ENCODE measurements around the gene MORF4L1.
"Not testable (repeated sequence)": the region's sequence is repeated elsewhere in the genome, so short reads cannot be mapped to it uniquely, and the experiment has no call there.

The MORF4L1 gene

DNA sequence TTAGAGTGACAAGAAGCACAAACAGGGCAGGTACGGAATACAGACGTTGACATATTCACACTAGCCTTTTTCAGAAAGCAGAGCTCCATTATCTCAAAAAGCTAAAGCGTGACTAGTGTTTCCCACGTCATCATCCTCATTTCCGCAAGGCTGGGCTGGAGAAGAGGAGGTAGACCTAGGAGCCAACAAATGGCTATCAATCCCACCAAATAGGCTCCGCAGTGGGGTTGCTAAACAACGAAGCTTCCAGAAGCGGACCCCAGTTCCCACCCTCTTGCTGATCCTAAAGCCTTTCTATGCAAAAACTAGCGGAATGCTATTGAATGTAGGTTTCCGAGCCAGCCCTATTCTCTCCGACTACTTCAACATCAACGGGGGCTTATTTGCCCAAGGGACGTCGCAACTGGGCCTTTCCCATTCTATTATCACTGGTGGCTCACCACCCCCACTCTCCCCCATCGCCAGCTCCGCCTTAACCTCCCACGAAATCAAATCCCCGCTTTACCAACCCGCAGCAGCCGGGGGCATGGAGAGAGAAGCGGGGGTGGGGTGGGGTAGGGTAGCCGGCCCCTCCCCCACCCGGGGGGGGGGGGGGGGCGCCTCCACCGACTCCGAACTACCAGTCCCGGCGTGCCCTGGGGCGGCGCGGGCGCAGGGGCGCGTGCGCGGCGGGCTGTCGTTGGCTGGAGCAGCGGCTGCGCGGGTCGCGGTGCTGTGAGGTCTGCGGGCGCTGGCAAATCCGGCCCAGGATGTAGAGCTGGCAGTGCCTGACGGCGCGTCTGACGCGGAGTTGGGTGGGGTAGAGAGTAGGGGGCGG lies at the start of gene MORF4L1:
TSS of gene MORF4L1 (plus strand) at position 736 of the 817 bp plus-strand sequence. CDS start 128 bp downstream, outside the sequence.
- peak; percentile 92 for DNase-seq

- DNase-seq, result no peak
These were observed 43.8 kb upstream of the MORF4L1 start for GRCh38 chr15:78828920-78829319.

- no peak for DNase-seq
These were observed 42.0 kb upstream of the MORF4L1 start for GRCh38 chr15:78830514-78831228.

DNA sequence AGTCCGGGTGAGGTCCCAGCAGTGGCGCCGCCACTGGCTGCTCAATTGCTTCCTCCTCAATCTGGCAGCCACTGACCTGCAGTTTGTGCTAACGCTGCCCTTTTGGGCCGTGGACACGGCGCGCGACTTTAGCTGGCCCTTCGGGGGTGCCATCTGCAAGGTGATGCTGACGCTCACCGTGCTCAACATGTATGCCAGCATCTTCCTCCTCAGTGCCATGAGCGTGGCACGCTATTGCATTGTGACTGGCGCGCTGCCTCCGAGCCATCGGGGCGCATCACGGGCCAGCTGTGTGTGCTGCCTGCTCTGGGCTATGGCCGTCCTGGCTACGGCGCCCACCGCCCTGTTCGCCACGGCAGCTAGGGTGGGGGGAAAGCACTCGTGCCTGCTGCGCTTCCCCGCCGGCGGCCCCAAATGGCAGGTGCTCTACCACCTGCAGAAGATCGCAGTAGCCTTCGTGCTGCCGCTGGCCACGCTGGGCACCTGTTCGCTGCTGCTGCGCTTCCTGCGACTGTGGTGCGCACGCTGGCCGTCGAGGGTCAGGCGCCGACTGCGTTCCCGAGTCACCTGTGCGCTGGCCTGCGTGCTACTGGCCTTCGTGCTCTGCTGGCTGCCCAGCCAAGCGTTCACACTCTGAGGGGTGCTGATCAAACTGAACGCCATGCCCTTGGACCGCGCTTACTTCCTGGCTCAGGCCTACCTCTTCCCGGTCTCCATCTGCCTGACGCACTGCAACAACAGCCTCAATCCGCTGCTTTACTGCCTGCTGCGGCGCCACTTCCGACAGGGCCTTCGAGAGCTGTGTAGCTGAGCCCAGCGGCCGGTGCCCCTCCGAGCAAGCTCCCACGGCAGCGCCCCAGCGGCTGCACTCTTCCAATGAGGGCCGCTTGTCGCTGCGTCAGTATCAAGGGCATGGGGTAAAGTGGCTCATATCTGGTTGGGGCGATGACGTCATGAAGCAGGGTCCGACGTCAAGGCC lies 41.2 kb upstream of the MORF4L1 start:
- no peak for DNase-seq

DNA sequence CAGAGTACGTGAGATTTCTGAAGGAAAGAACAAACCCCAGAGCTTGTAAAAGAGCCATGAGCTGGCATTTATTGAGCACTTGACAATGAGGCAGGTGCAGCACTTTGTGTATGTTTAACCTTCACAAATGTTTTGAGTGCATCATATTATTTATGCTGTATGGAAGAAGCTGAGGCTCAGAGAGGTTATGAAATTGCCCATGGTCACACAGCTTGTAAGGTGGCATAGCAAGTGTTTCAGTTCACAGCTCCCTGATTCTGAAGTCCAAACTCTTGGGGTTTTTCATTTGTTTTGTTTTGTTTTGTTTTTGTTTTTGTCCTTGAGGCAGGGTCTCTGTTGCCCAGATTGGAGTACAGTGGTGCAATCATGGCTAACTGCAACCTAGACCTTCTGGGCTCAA lies 36.4 kb upstream of the MORF4L1 start:
- no peak for DNase-seq

GRCh38 chr15:78837131-78837530 lies 35.6 kb upstream of the MORF4L1 start:
- no peak for DNase-seq

DNA sequence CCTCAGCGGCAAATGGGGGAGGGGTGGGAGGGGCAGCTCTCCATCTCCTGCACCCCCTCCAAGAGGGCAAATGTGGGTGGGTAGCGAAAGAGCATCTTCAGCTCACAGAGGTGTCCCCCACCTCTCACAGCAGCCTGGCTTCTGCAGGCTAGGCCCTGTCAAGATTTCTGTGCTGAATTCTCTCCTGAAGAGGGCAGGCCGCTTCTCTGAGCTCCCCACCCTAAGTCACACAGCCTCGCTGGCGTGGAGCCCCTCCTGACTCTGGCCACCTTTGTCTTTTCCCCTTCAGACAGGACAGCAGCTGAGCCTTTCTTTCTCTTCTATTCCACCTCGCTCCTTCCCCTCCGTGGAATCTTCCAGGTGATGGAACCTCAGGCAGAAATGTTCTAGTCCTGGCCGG lies 35.1 kb upstream of the MORF4L1 start:
- DNase-seq, result no peak

DNA sequence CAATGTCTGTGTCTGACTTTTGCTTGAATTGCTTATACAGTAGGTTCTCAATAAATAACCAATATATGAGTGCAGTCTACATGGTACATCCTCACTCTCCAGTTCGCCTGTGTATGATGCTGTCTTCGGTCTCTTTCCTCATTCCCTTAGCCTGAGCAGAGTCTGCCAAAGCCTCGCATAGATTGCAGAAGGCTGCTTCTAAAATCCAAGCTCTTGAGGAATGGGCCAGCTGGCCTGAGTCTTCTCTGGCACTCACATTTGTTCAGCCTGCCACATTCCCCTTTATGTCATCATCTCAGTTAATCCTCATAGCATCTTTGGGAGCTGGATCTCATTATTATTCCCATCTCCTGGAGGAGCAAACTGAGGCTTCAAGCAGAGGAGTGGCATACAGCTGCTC lies 34.2 kb upstream of the MORF4L1 start:
- DNase-seq, result peak; percentile 2

DNA sequence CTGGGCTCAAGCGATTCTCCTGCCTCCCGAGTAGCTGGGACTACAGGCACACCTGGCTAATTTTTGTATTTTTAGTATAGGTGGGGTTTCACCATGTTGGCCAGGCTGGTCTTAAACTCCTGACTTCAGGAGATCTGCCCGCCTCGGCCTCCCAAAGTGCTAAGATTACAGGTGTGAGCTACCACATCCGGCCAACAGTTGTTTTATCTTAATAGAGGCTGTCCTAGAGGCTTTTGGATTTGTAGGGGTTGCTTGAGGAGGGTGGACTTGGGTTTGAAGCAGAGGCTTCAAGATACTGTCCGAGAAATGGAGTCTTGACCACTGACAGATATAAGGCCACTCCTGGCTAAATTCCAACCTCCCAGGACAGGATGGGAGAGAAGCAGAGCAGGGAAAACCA lies 33.5 kb upstream of the MORF4L1 start:
- not testable (repeated sequence) for DNase-seq

- DNase-seq, result no peak
These were observed 31.9 kb upstream of the MORF4L1 start for GRCh38 chr15:78840661-78841375.

DNA sequence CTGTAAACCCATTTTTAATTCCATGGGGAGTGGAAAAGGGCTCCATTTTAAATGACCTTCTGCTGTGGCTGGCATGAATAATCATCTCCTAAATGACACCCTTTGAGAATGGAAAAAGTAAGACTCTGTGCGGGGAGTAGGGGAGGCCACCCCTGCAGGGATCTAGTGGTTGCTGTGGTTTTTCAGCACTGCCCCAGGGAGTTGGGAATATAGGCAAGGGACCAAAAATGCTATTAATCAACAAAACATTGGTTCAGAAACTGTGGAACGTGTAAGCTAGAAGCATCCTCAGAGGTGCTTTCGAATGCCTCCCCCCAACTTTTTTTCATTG lies 31.3 kb upstream of the MORF4L1 start:
- DNase-seq, result no peak

- DNase-seq, result no peak
These were observed 30.8 kb upstream of the MORF4L1 start for GRCh38 chr15:78841891-78842290.

- DNase-seq, result no peak
These were observed 30.2 kb upstream of the MORF4L1 start for GRCh38 chr15:78842519-78842918.

DNA sequence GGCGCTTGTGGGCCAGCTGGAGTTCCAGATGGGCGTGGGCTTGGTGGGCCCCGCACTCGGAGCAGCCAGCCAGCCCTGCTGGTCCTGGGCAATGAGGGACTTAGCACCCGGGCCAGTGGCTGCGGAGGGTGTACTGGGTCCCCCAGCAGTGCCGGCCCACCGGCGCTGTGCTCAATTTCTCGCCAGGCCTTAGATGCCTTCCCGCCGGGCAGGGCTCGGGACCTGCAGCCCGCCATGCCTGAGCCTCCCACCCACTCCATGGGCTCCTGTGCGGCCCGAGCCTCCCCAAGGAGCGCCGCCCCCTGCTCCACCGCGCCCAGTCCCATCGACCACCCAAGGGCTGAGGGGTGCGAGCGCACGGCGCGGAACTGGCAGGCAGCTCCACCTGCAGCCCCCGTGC lies 25.8 kb upstream of the MORF4L1 start:
- not testable (repeated sequence) for DNase-seq

DNA sequence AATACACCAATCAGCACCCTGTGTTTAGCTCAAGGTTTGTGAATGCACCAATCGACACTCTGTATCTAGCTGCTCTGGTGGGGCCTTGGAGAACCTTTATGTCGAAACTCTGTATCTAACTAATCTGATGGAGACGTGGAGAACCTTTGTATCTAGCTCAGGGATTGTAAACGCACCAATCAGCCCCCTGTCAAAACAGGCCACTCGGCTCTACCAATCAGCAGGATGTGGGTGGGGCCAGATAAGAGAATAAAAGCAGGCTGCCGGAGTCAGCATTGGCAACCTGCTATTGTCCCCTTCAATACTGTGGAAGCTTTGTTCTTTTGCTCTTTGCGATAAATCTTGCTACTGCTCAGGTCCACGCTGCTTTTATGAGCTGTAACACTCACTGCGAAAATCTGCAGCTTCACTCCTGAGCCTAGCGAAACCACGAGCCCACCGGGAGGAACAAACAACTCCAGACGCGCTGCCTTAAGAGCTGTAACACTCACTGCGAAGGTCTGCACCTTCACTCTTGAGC lies 25.2 kb upstream of the MORF4L1 start:
- not testable (repeated sequence) for DNase-seq

DNA sequence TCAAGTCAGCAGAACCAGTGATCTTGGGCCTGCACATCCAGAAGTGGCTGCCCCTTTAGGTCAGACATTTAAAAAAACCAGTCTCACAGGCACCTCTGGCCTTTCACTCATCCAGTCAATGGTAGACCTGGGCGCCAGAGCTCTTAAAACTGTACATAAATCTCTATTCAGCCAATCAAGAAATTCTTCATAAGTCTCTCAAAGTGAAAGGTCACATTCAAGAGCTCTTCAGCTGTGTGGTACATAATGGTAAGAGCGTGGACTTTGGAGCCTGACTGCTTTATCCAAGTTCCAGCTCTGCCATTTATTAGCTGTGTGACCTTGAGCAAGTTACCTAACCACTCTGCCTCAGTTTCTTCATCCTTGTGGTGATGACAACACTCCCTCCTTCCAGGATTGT lies 22.3 kb upstream of the MORF4L1 start:
- no peak for DNase-seq

- DNase-seq, result no peak
These were observed 21.5 kb upstream of the MORF4L1 start for GRCh38 chr15:78850941-78851755.

GRCh38 chr15:78853500-78853899 lies 19.2 kb upstream of the MORF4L1 start:
- no peak for DNase-seq

DNA sequence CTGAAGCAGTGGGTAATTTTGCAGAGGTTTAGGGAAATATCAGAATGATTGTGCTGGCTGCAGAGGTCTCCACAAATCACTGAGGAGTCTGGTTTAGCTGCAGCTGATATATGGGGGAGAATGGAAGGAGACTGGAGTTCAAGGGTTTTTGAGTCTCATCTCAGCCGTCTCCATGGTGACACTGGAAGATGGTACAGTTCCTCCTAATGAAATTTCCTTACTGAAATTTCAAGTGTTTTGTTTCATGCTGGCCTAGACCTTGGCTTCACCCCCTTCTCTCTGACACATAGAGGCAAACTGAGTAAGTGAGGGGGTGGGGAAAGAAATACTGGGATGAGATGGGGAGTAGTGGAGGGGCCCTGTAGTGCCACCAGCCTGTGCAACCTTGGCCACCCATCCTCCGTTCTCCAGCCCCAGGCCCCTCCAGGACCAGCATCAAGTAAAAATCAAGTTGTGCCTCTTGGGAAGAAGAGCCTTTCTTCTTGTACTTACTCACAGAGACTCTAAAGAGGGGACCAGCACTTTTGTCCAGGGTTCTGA lies 17.8 kb upstream of the MORF4L1 start:
- DNase-seq, result no peak

DNA sequence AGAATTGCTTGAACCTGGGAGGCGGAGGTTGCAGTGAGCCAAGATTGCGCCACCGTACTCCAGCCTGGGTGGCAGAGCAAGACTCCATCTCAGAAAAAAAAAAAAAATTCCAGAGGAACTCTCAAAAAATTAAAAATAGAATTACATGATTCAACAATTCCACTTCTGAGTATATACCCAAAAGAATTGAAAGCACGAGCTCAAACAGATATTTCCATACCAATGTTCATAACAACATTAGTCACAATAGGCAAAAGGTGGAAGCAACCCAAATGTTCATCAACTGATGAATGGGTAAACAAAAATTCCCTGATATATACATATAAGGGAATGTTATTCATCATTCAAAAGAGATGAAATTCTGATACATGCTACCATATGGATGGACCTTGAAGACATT lies 16.9 kb upstream of the MORF4L1 start:
- DNase-seq, result no peak
